H1 (cell line): Measurements from ENCODE around the gene VSTM2L. TPM values are rescaled to one million over a fixed set of nuclear protein-coding genes. Genes with fewer than 3 reads are reported as not detected.

Experiments
- CTCF ChIA-PET: fragments of 300-600 bp; sonication (Branson Sonifier 250); formaldehyde crosslinking; loops from one replicate; lab custom pipeline; 2021; ENCODE audit not compliant: partially characterized antibody; lab: Charles Lee
- POLR2A ChIA-PET: fragments of 300-600 bp; sonication (Branson Sonifier 250); formaldehyde crosslinking; loops from one replicate; lab custom pipeline; 2021; ENCODE audit warnings: inconsistent platforms; ENCODE audit not compliant: partially characterized antibody; lab: Charles Lee
- DNase-seq, 2 experiments: peaks; one replicate each; pipeline versions ENCODE4 v3.0.0 to v3.0.0-alpha.2; 2010 to 2022; ENCODE audit warnings: low spot score in 2 of 2, low read depth in 1 of 2, mixed read lengths in 1 of 2
- FAIRE-seq: peaks from 2 replicates; lab custom pipeline; 2011; peaks lifted over from hg19 to GRCh38; lab: Jason Lieb, UNC
- H2AFZ ChIP-seq: 2 replicates; pipeline ENCODE4 v1.8.1; 2012; ENCODE audit warnings: low read length, inconsistent platforms
- H2AK5ac ChIP-seq: 2 replicates; pipeline ENCODE4 v1.6.1; 2013; ENCODE audit warnings: low read depth, low read length
- H2BK120ac ChIP-seq: replicated peaks from 2 replicates; pipeline ENCODE3; 2013; ENCODE audit warnings: low read depth, low read length, inconsistent platforms
- H2BK12ac ChIP-seq: 2 replicates; pipeline ENCODE4 v1.6.1; 2013; ENCODE audit warnings: low read depth, low read length
- H2BK15ac ChIP-seq: 2 replicates; pipeline ENCODE4 v1.6.1; 2013; ENCODE audit warnings: low read length
- H2BK20ac ChIP-seq: 2 replicates; pipeline ENCODE4 v1.6.1; 2013; ENCODE audit warnings: low read length
- H2BK5ac ChIP-seq: 2 replicates; pipeline ENCODE4 v1.6.1; 2013; ENCODE audit warnings: low read depth, low read length
- H3K14ac ChIP-seq: 2 replicates; pipeline ENCODE4 v1.6.1; 2013; ENCODE audit warnings: inconsistent platforms; ENCODE audit not compliant: insufficient read length
- H3K18ac ChIP-seq: 2 replicates; pipeline ENCODE4 v1.6.1; 2013; ENCODE audit warnings: low read length; ENCODE audit errors: extremely low read depth
- H3K23ac ChIP-seq: 2 replicates; pipeline ENCODE4 v1.6.1; 2013; ENCODE audit warnings: inconsistent platforms; ENCODE audit not compliant: insufficient read length
- H3K23me2 ChIP-seq: 2 replicates; pipeline ENCODE4 v1.6.1; 2013; ENCODE audit warnings: low read depth, low read length
- H3K27ac ChIP-seq: 2 replicates; pipeline ENCODE4 v1.6.1; 2011; ENCODE audit warnings: low read depth, low read length, inconsistent platforms
- H3K27me3 ChIP-seq, 4 experiments: replicated peaks in 1 of 4; 1 replicate in 1 of 4; 2 replicates in 3 of 4; pipeline versions ENCODE4 v1.6.1 to v1.8.1; 2011 to 2013; ENCODE audit warnings: low read length in 3 of 4, mild to moderate bottlenecking in 3 of 4, inconsistent platforms in 2 of 4, mixed read lengths in 2 of 4, moderate library complexity in 1 of 4; ENCODE audit not compliant: control insufficient read depth in 3 of 4, insufficient read depth in 3 of 4; ENCODE audit errors: extremely low read depth in 1 of 4
- H3K36me3 ChIP-seq, 4 experiments: 2 replicates each; pipeline versions ENCODE4 v1.6.1 to v1.8.1; 2011 to 2013; ENCODE audit warnings: mild to moderate bottlenecking in 4 of 4, low read length in 3 of 4, moderate library complexity in 2 of 4, control low read depth in 1 of 4, inconsistent platforms in 1 of 4; ENCODE audit not compliant: insufficient read depth in 4 of 4, control insufficient read depth in 2 of 4
- H3K4ac ChIP-seq: replicated peaks from 2 replicates; pipeline ENCODE3; 2013; ENCODE audit warnings: low read length, low read depth, mixed read lengths, inconsistent platforms; ENCODE audit not compliant: insufficient read length
- H3K4me1 ChIP-seq, 4 experiments: replicated peaks in 1 of 4; 1 replicate in 1 of 4; 2 replicates in 3 of 4; pipeline versions ENCODE4 v1.6.1 to v1.8.1; 2011 to 2013; ENCODE audit warnings: low read length in 3 of 4, inconsistent platforms in 2 of 4, mixed read lengths in 1 of 4; ENCODE audit not compliant: insufficient read depth in 4 of 4, control insufficient read depth in 3 of 4
- H3K4me2 ChIP-seq, 2 experiments: 2 replicates each; pipeline versions ENCODE4 v1.6.1 to v1.8.1; 2011 to 2013; ENCODE audit warnings: low read depth in 2 of 2, low read length in 2 of 2, control low read depth in 1 of 2, inconsistent platforms in 1 of 2, mild to moderate bottlenecking in 1 of 2; ENCODE audit not compliant: insufficient read depth in 1 of 2
- H3K4me3 ChIP-seq, 4 experiments: fragments of 200-600, 300-600 bp in 1 of 4; sonication (generic), shearing (Covaris generic), sonication (Bioruptor Twin) in 1 of 4; 2 replicates each; pipeline versions ENCODE4 v1.5.1 to v1.8.1; 2011 to 2016; ENCODE audit warnings: low read length in 4 of 4, low read depth in 3 of 4, control low read depth in 2 of 4, inconsistent platforms in 2 of 4, mild to moderate bottlenecking in 2 of 4, mixed read lengths in 1 of 4, moderate library complexity in 1 of 4; ENCODE audit not compliant: insufficient read depth in 2 of 4; ENCODE audit errors: extremely low read depth in 1 of 4
- H3K56ac ChIP-seq: replicated peaks from 2 replicates; pipeline ENCODE3; 2013; ENCODE audit warnings: low read depth, mild to moderate bottlenecking, mixed read lengths, low read length, inconsistent platforms; ENCODE audit not compliant: insufficient read length
- H3K79me1 ChIP-seq: 2 replicates; pipeline ENCODE4 v1.6.1; 2013; ENCODE audit warnings: low read depth, low read length, control low read depth
- H3K79me2 ChIP-seq, 2 experiments: 2 replicates each; pipeline versions ENCODE4 v1.6.1 to v1.8.1; 2012 to 2013; ENCODE audit warnings: low read length in 2 of 2, mild to moderate bottlenecking in 2 of 2, inconsistent platforms in 1 of 2; ENCODE audit not compliant: insufficient read depth in 2 of 2, control insufficient read depth in 1 of 2
- H3K9ac ChIP-seq, 4 experiments: replicated peaks in 1 of 4; 1 replicate in 1 of 4; 2 replicates in 3 of 4; pipeline versions ENCODE4 v1.6.1 to v1.8.1; 2011 to 2013; ENCODE audit warnings: low read depth in 3 of 4, low read length in 3 of 4, control low read depth in 2 of 4, mild to moderate bottlenecking in 2 of 4, moderate library complexity in 2 of 4, inconsistent platforms in 1 of 4; ENCODE audit errors: extremely low read depth in 1 of 4
- H3K9me3 ChIP-seq, 2 experiments: 2 replicates each; pipeline versions ENCODE4 v1.6.1 to v1.8.1; 2012 to 2013; ENCODE audit warnings: mild to moderate bottlenecking in 2 of 2, moderate library complexity in 2 of 2, control low read depth in 1 of 2, inconsistent platforms in 1 of 2, low read depth in 1 of 2, low read length in 1 of 2, mixed read lengths in 1 of 2; ENCODE audit not compliant: insufficient read depth in 2 of 2
- H4K20me1 ChIP-seq, 2 experiments: replicated peaks in 1 of 2; 2 replicates each; pipeline versions ENCODE3 to v1.8.1; 2011 to 2013; ENCODE audit warnings: inconsistent platforms in 2 of 2, low read length in 2 of 2, mild to moderate bottlenecking in 1 of 2; ENCODE audit not compliant: insufficient read depth in 2 of 2, control insufficient read depth in 1 of 2
- H4K5ac ChIP-seq: 2 replicates; pipeline ENCODE4 v1.6.1; 2013; ENCODE audit warnings: low read length, low read depth, mixed read lengths, inconsistent platforms; ENCODE audit not compliant: insufficient read length
- H4K8ac ChIP-seq: 2 replicates; pipeline ENCODE4 v1.8.0; 2013; ENCODE audit warnings: mild to moderate bottlenecking, moderate library complexity, low read length, inconsistent platforms; ENCODE audit not compliant: insufficient read depth; ENCODE audit errors: extremely low read depth
- H4K91ac ChIP-seq: replicated peaks from 2 replicates; pipeline ENCODE3; 2013; ENCODE audit warnings: low read length, mixed read lengths, inconsistent platforms; ENCODE audit not compliant: insufficient read length
- EP300 ChIP-seq, 2 experiments: IDR thresholded peaks; 1 replicate in 1 of 2; 2 replicates in 1 of 2; pipeline ENCODE4 v1.6.1; 2011 to 2012; ENCODE audit warnings: low read depth in 2 of 2, low read length in 2 of 2, mild to moderate bottlenecking in 2 of 2, borderline replicate concordance in 1 of 2, inconsistent platforms in 1 of 2, moderate library complexity in 1 of 2
- GTF2F1 ChIP-seq: IDR thresholded peaks from 2 replicates; pipeline ENCODE4 v1.6.1; 2012; ENCODE audit warnings: low read depth, low read length, improper control_type of control experiment, borderline replicate concordance
- HDAC6 ChIP-seq: IDR thresholded peaks from one replicate; pipeline ENCODE4 v1.7.1; 2012; ENCODE audit warnings: low read depth, mild to moderate bottlenecking, inconsistent platforms, low read length, moderate library complexity
- KDM4A ChIP-seq: IDR thresholded peaks from one replicate; pipeline ENCODE4 v1.7.1; 2012; ENCODE audit warnings: low read depth, mild to moderate bottlenecking, moderate library complexity, low read length, inconsistent platforms; ENCODE audit not compliant: severe bottlenecking
- RFX5 ChIP-seq: IDR thresholded peaks from 2 replicates; pipeline ENCODE4 v1.6.1; 2011; ENCODE audit warnings: low read depth, low read length, improper control_type of control experiment, borderline replicate concordance
- SIN3A ChIP-seq, 2 experiments: IDR thresholded peaks in 1 of 2; conservative IDR thresholded peaks in 1 of 2; 2 replicates each; pipeline ENCODE4 v1.6.1; 2011 to 2012; ENCODE audit warnings: low read length in 2 of 2, improper control_type of control experiment in 1 of 2, low read depth in 1 of 2, mild to moderate bottlenecking in 1 of 2
- SP1 ChIP-seq: IDR thresholded peaks from 2 replicates; pipeline ENCODE4 v1.6.1; 2011; ENCODE audit warnings: low read depth, low read length
- WGBS, 2 experiments: shearing (Covaris generic) in 1 of 2; methylation state at CpG; one replicate each; pipeline versions ENCODE4 v1.1.6 to v1.1.7; 2013 to 2015; ENCODE audit warnings: low lambda C conversion rate in 2 of 2, mixed read lengths in 2 of 2, inconsistent platforms in 1 of 2, low coverage in 1 of 2, missing lambda C conversion rate in 1 of 2; ENCODE audit not compliant: insufficient replicate concordance in 2 of 2, insufficient coverage in 1 of 2, insufficient read length in 1 of 2; ENCODE audit errors: extremely low coverage in 1 of 2, missing lambda C conversion rate in 1 of 2; 5-methylcytosine and 5-hydroxymethylcytosine counted together
- polyA plus RNA-seq, 7 experiments: library from polyadenylated mRNA; depleted of rRNA in 3 of 7; stranded (reverse) in 5 of 7; unstranded in 2 of 7; fragments of >200 nt in 5 of 7; fragments of 200-250 nt in 2 of 7; gene quantifications; 1 replicate in 5 of 7; 2 replicates in 1 of 7; 4 replicates in 1 of 7; pipeline versions ENCODE4 v1.2.1 to v1.2.3, GENCODE V29; 2011 to 2013; ENCODE audit warnings: missing spikeins in 2 of 7, mixed read lengths in 2 of 7
- total RNA-seq: library from RNA; stranded (reverse); fragmentation: NEBNext Ultra II Directional; extraction: Animal tissue kit (Norgen Biotek cat#: 25700); gene quantifications from 2 replicates; pipeline ENCODE4 v1.2.1, GENCODE V29; 2021

VSTM2L gene
- total and polyA plus RNA-seq, 2 of the 8 experiments (the other 6 are each of a cell fraction or from before 2014, with no cell fraction given) = 1.3 to 3.2 TPM

DNA sequence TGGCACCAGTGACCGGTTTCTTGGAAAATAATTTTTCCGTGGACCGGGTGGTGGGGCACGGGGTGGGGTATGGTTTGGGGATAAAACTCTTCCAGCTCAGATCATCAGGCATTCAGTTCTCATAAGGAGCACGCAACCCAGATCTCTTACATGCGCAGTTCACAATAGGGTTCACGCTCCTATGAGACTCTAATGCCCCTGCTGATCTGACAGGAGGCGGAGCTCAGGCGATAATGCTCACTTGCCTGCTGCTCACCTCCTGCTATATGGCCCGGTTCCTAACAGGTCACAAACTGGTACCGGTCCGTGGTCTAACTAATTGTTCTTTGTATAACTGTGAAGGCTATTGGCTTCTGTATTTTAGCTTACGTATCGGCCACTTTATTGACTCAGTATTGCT lies 51.7 kb downstream of the VSTM2L start:
- CTCF ChIA-PET = interaction anchor here (0.9 to 4.9 kb wide), 5 partner anchors 11 to 119 kb away, joined by 3 to 28 read pairs (median 3); no protein-coding TSS in a partner anchor

More for the DNA sequence above, 51.7 kb downstream of the VSTM2L start:
- Histone ChIP-seq H3K4me2 (no peak overlapping the region), H3K4me1 (no peaks in the 10 kb centered on the region), H2BK120ac (no peak overlapping the region), H3K9me3 (no peaks in the 10 kb centered on the region), H2BK12ac (no peak overlapping the region), H2BK15ac (no peak overlapping the region), H3K79me2 (no peaks in the 10 kb centered on the region), H2BK5ac (no peak overlapping the region), H2AFZ (no peak overlapping the region), H4K91ac (no peak overlapping the region), H3K23ac (no peak overlapping the region), H2BK20ac (no peak overlapping the region), H3K79me1 (no peaks in the 10 kb centered on the region), H3K27ac (no peak overlapping the region), H3K18ac (no peak overlapping the region), H2AK5ac (no peak overlapping the region), H3K14ac (no peak overlapping the region), H4K5ac (no peak overlapping the region), H3K36me3 (no peaks in the 10 kb centered on the region), H3K27me3 (no peaks in the 10 kb centered on the region), H4K20me1 (no peaks in the 10 kb centered on the region), H3K4me3 (no peak overlapping the region), H3K9ac (no peak overlapping the region), H3K23me2 (no peaks in the 10 kb centered on the region), H3K56ac (no peak overlapping the region), H3K4ac (no peak overlapping the region), H4K8ac (no peak overlapping the region)
- TF ChIP-seq SP1 = no peak
- no peak for TF ChIP-seq GTF2F1
- TF ChIP-seq RFX5 = no peak
- no peak for TF ChIP-seq EP300 (IDR thresholded peaks at IDR 0.05; ENCODE audit: borderline replicate concordance in 1 of 2, low read depth in 2 of 2, low read length in 2 of 2)
- TF ChIP-seq KDM4A = no peak
- no peak for TF ChIP-seq HDAC6
- TF ChIP-seq SIN3A (conservative IDR thresholded peaks at IDR 0.05 in 1 of 2, IDR thresholded peaks at IDR 0.05 in 1 of 2; ENCODE audit: low read depth in 1 of 2, low read length in 2 of 2) = no peak
- POLR2A ChIA-PET = no interaction called here
- 91% methylated on average over 14 of the region's 14 CpGs; no CpG with 5 or more reads in 1 of the 2 experiments for WGBS, 2 experiments
- FAIRE-seq (no peak), DNase-seq (no peak)
